Vagina (tissue), 2 donors: ENCODE data around the gene GRM8. TPM values are rescaled to one million over a fixed set of nuclear protein-coding genes. Genes with fewer than 3 reads are reported as not detected.

ENCODE experiments used
- DNase-seq, 2 donors: peaks; one replicate each; pipeline ENCODE4 v3.0.0-alpha.2; 2017; ENCODE audit errors: extremely low spot score in 2 of 2
- H3K27ac ChIP-seq: fragments of 200-600 bp; sonication (generic); one replicate; pipeline ENCODE4 v1.5.1; 2019
- H3K27me3 ChIP-seq: fragments of 200-600 bp; sonication (generic); one replicate; pipeline ENCODE4 v1.5.1; 2019
- H3K36me3 ChIP-seq, 2 donors: fragments of 200-600 bp; sonication (generic); one replicate each; pipeline ENCODE4 v1.5.1; 2017 to 2019
- H3K4me1 ChIP-seq: fragments of 200-600 bp; sonication (generic); one replicate; pipeline ENCODE4 v1.5.1; 2019
- H3K4me3 ChIP-seq, 2 donors: fragments of 200-600 bp; sonication (generic); 1 replicate in 1 of 2; 2 replicates in 1 of 2; pipeline ENCODE4 v1.5.1; 2016 to 2019
- H3K9me3 ChIP-seq: fragments of 200-600 bp; sonication (generic); one replicate; pipeline ENCODE4 v1.5.1; 2019
- POLR2A ChIP-seq, 2 donors: fragments of 450-650 bp; IDR thresholded peaks; one replicate each; pipeline ENCODE4 v1.6.1; 2017; ENCODE audit warnings: antibody characterized with exemption in 2 of 2, mild to moderate bottlenecking in 2 of 2, moderate library complexity in 2 of 2
- POLR2AphosphoS5 ChIP-seq, 2 donors: sonication (generic); formaldehyde crosslinking; IDR thresholded peaks; one replicate each; pipeline ENCODE4 v1.9.0; 2017; ENCODE audit warnings: antibody characterized with exemption in 2 of 2, mild to moderate bottlenecking in 2 of 2, low read depth in 1 of 2; ENCODE audit not compliant: insufficient read depth in 1 of 2
- intact Hi-C: fragments of 100-400 bp; cut with DNase I; formaldehyde crosslinking; loops from one replicate; pipeline ENCODE4 v1.15.1; 2023
- total RNA-seq: library from RNA; depleted of rRNA; stranded (reverse); fragments of >200 nt; gene quantifications from one replicate; pipeline ENCODE4 v1.2.3, GENCODE V29; 2016
- TF ChIP-seq, protein P1 (sequence below), 3 experiments: fragments of 450-650 bp in 2 of 3; fragments of 200-600 bp in 1 of 3; sonication (generic) in 1 of 3; IDR thresholded peaks; one replicate each; pipeline ENCODE4 v1.5.1; 2017 to 2019; ENCODE audit warnings: antibody characterized with exemption in 3 of 3, mild to moderate bottlenecking in 2 of 3, moderate library complexity in 2 of 3

Gene GRM8
- total RNA-seq, 1 donor from 2014 or later = not detected

DNA sequence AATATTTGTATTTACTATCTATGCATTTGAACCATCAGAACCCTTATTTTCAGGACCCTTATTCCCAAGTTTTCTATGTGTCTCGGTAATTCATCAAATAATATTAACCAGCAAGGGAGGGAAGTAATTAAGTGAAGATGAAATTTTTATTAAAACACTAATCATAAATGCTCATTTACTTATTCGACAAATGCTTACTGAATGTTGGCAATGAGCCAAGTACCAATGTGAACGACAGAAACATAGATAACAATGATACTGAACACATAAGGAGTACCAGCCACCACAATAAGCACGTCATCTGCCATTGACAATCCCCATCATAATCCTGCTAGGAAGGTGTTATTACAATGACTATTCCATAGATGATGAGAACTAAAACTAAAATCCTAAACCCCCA lies 45.5 kb downstream of the GRM8 start:
- no peaks in the 10 kb centered on the region for H3K9me3 ChIP-seq
- no peak for TF ChIP-seq POLR2A (IDR thresholded peaks at IDR 0.05)
- TF ChIP-seq, protein P1, sequence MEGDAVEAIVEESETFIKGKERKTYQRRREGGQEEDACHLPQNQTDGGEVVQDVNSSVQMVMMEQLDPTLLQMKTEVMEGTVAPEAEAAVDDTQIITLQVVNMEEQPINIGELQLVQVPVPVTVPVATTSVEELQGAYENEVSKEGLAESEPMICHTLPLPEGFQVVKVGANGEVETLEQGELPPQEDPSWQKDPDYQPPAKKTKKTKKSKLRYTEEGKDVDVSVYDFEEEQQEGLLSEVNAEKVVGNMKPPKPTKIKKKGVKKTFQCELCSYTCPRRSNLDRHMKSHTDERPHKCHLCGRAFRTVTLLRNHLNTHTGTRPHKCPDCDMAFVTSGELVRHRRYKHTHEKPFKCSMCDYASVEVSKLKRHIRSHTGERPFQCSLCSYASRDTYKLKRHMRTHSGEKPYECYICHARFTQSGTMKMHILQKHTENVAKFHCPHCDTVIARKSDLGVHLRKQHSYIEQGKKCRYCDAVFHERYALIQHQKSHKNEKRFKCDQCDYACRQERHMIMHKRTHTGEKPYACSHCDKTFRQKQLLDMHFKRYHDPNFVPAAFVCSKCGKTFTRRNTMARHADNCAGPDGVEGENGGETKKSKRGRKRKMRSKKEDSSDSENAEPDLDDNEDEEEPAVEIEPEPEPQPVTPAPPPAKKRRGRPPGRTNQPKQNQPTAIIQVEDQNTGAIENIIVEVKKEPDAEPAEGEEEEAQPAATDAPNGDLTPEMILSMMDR (IDR thresholded peaks at IDR 0.05) = no peak

GRCh38 chr7:127194571-127194970 lies 58.2 kb downstream of the GRM8 start:
- H3K36me3 ChIP-seq = no peaks in the 10 kb centered on the region
- no peak overlapping the region for H3K27ac ChIP-seq
- intact Hi-C loops = no loop called here
- no peaks in the 10 kb centered on the region for H3K27me3 ChIP-seq
- TF ChIP-seq POLR2AphosphoS5 (IDR thresholded peaks at IDR 0.05; ENCODE audit: insufficient read depth in 1 of 2, low read depth in 1 of 2) = no peak
- H3K9me3 ChIP-seq = no peaks in the 10 kb centered on the region
- DNase-seq = no peak
- no peak overlapping the region for H3K4me3 ChIP-seq
- no peaks in the 10 kb centered on the region for H3K4me1 ChIP-seq

More for the DNA sequence above, 45.5 kb downstream of the GRM8 start:
- Histone ChIP-seq H3K4me1 (no peaks in the 10 kb centered on the region), H3K27me3 (no peaks in the 10 kb centered on the region), H3K4me3 (no peak overlapping the region), H3K36me3 (no peaks in the 10 kb centered on the region), H3K27ac (no peak overlapping the region)
- DNase-seq = no peak
- intact Hi-C loops = no loop called here

- Histone ChIP-seq H3K27me3 (no peaks in the 10 kb centered on the region), H3K27ac (no peak overlapping the region), H3K4me1 (no peaks in the 10 kb centered on the region), H3K9me3 (no peaks in the 10 kb centered on the region), H3K36me3 (no peaks in the 10 kb centered on the region), H3K4me3 (no peak overlapping the region)
- intact Hi-C loops = no loop called here
- TF ChIP-seq POLR2A (IDR thresholded peaks at IDR 0.05) = no peak
- DNase-seq = no peak
These were observed 62.9 kb downstream of the GRM8 start for GRCh38 chr7:127189886-127190285.

DNA sequence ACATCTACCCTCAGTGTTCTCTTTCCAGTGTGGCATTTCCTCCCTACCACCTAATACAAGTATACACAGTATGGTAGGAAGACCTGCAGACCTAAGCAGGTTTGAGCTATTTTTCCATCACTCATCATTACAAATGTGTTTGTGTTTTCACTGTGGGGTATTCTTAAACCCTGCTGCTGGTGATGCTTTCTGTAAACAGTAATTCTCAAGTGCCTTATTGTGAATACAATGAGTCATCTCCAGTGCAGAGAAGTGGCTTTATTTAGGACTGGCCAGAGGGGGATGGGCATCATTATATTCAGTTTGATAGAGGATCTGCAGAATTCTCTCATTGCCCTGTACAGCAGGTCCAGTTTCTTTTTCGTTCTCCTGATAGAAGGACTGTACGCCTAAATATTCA lies 63.7 kb downstream of the GRM8 start:
- H3K36me3 ChIP-seq = no peaks in the 10 kb centered on the region
- H3K4me3 ChIP-seq = no peak overlapping the region
- no peaks in the 10 kb centered on the region for H3K4me1 ChIP-seq
- H3K27me3 ChIP-seq = no peaks in the 10 kb centered on the region
- intact Hi-C loops = no loop called here
- H3K9me3 ChIP-seq = no peaks in the 10 kb centered on the region
- DNase-seq = no peak
- no peak for TF ChIP-seq POLR2A (IDR thresholded peaks at IDR 0.05)
- H3K27ac ChIP-seq = no peak overlapping the region

DNA sequence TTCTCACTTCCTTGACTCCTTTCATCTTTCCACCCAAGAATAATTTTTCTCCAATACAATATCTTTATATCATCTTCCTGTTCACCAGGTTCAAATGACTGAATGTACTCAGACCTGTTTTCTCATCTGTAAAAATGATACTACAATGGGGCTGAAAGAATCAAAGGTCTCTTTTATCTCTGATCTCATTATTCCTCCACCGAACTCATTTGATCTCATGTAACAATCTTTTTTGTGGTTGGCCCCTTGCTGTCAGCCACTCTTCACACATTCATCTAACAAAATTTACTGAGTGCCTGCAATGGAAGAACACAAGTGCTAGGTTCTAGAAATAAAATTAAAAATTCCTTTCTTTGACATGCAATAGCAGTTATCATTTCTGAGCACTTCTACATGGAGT lies 65.0 kb downstream of the GRM8 start:
- TF ChIP-seq POLR2A (IDR thresholded peaks at IDR 0.05) = no peak
- TF ChIP-seq, protein P1 (IDR thresholded peaks at IDR 0.05) = no peak
- TF ChIP-seq POLR2AphosphoS5 (IDR thresholded peaks at IDR 0.05; ENCODE audit: insufficient read depth in 1 of 2, low read depth in 1 of 2) = no peak
- Histone ChIP-seq H3K27me3 (no peaks in the 10 kb centered on the region), H3K27ac (no peak overlapping the region), H3K4me1 (no peaks in the 10 kb centered on the region), H3K36me3 (no peaks in the 10 kb centered on the region), H3K4me3 (no peak overlapping the region), H3K9me3 (no peaks in the 10 kb centered on the region)
- intact Hi-C loops = no loop called here
- DNase-seq = no peak

DNA sequence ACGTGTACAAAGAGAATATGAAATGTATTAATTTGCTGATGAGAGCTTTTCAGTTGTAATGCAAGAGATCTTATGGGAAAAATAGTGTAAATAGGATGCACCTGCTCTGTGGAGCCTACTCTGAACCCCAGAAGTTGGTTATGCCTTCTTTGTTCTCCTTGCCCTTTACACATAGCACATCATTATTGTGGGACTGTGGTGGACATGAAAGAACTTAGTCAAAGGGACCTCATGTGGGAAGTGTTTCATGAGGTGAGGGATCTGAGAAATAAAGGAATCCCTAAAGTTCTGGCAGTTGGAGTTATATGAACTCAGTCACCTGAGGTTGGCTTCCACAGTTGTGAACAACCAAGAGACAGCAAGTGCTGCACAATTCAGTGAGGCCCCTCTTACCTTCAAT lies 66.1 kb downstream of the GRM8 start:
- H3K4me1 ChIP-seq = no peaks in the 10 kb centered on the region
- no peak overlapping the region for H3K27ac ChIP-seq
- intact Hi-C loops = no loop called here
- TF ChIP-seq POLR2AphosphoS5 (IDR thresholded peaks at IDR 0.05; ENCODE audit: insufficient read depth in 1 of 2, low read depth in 1 of 2) (no peak), POLR2A (IDR thresholded peaks at IDR 0.05) (no peak)
- TF ChIP-seq, protein P1 (IDR thresholded peaks at IDR 0.05) = no peak
- H3K9me3 ChIP-seq = no peaks in the 10 kb centered on the region
- no peaks in the 10 kb centered on the region for H3K27me3 ChIP-seq
- no peak for DNase-seq
- no peaks in the 10 kb centered on the region for H3K36me3 ChIP-seq
- H3K4me3 ChIP-seq = no peak overlapping the region

DNA sequence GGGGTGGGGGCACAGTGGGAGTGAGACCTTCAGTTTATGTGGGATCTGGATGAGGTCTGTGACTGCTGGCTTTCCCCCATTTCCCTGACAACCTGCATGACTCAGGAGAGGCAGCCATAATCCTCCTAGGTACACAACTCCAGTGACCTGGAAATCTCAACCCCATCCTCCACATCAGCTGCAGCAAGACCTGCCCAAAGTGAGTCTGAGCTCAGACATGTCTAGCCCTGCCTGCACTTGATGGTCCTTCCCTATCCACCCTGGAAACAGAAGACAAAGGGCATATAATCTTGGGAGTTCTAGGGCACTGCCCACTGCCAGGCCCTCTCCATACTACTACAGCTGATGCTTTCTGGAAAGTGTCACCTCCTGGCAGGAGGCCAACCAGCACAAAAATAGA lies 75.6 kb downstream of the GRM8 start:
- Histone ChIP-seq H3K4me1 (no peaks in the 10 kb centered on the region), H3K4me3 (no peak overlapping the region), H3K27ac (no peak overlapping the region), H3K36me3 (no peaks in the 10 kb centered on the region), H3K9me3 (no peaks in the 10 kb centered on the region), H3K27me3 (no peaks in the 10 kb centered on the region)
- no peak for DNase-seq
- intact Hi-C loops = no loop called here
- TF ChIP-seq POLR2A (IDR thresholded peaks at IDR 0.05) (no peak), POLR2AphosphoS5 (IDR thresholded peaks at IDR 0.05; ENCODE audit: insufficient read depth in 1 of 2, low read depth in 1 of 2) (no peak)
- TF ChIP-seq, protein P1 (IDR thresholded peaks at IDR 0.05) = no peak
